ENCODE results near the gene KIF21A.

The KIF21A gene

DNA sequence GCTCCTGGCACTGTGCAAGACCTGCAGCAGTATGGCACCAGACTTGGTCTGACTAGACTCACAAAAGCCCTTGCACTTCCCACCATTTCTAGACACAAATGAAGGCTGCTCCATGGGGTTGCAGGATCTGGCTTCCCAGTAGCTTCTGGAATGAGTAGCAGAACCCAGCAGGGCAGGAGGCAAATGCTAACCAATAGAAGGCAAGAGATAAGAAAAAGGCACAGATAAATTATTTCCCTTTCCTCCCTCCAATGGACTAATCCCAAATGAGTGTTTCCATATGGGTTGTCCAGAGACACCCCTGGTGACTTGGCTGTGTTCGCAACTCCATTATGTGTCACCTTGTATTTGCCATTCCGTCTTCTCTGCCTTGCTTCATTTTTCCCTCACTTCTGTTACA lies 49.7 kb downstream of the KIF21A start:
- no peaks in the 10 kb centered on the region for H3K4me1 ChIP-seq (ENCODE audit: control insufficient read depth, insufficient read depth, low read length, poor library complexity, severe bottlenecking)
- no peak overlapping the region for H3K4me3 ChIP-seq (ENCODE audit: insufficient read depth, low read depth, low read length, poor library complexity, severe bottlenecking)
- no peaks in the 10 kb centered on the region for H3K36me3 ChIP-seq (ENCODE audit: control insufficient read depth, insufficient read depth, low read length)
- no peak for DNase-seq
- no peak overlapping the region for H3K27ac ChIP-seq (ENCODE audit: insufficient read depth, low read length, poor library complexity, severe bottlenecking)
- no peaks in the 10 kb centered on the region for H3K27me3 ChIP-seq (replicated peaks; ENCODE audit: control insufficient read depth, insufficient read depth, low read length, poor library complexity, severe bottlenecking)
- no peaks in the 10 kb centered on the region for H3K9me3 ChIP-seq (ENCODE audit: control insufficient read depth, low read length)

DNA sequence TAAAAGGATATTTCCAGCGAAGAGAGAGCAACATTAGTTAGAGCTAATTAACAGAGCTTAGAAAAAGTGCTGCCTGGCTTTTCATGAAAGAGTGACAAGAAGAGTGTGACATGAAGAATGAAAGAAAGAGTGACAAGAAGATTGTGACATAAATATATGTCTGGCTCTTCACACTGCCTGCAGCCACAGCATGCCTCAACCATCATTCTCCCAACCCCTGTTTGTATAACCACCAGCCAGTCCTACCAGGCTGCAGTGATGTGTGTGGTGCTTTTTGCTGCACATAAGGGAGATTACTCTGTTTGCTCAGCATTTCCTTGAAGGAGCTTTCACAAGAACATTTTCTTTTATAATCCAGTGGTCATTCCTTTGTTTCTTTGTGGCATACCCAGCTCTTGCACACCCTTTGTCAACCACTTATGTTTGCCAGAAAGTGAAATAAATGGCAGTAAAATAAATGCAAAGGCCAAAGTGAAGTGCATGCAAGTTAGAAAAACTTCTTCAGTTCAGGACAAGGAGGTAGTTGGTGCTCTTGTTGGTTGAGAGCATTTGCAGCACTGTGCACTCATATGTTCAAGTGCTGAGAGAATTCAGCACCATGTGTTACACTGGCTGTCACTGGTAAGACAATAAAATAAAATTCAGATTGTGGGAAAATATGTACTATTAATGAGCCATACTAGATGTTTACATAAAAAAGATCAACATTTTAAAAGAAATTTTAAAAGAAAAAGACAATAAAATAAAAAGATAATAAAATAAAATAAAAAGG lies 50.6 kb downstream of the KIF21A start:
- Histone ChIP-seq H3K27me3 (replicated peaks; ENCODE audit: control insufficient read depth, insufficient read depth, low read length, poor library complexity, severe bottlenecking) (no peaks in the 10 kb centered on the region), H3K4me3 (ENCODE audit: insufficient read depth, low read depth, low read length, poor library complexity, severe bottlenecking) (no peak overlapping the region), H3K4me1 (ENCODE audit: control insufficient read depth, insufficient read depth, low read length, poor library complexity, severe bottlenecking) (no peaks in the 10 kb centered on the region), H3K27ac (ENCODE audit: insufficient read depth, low read length, poor library complexity, severe bottlenecking) (no peak overlapping the region), H3K36me3 (ENCODE audit: control insufficient read depth, insufficient read depth, low read length) (no peaks in the 10 kb centered on the region), H3K9me3 (ENCODE audit: control insufficient read depth, low read length) (no peaks in the 10 kb centered on the region)
- no peak for DNase-seq

DNA sequence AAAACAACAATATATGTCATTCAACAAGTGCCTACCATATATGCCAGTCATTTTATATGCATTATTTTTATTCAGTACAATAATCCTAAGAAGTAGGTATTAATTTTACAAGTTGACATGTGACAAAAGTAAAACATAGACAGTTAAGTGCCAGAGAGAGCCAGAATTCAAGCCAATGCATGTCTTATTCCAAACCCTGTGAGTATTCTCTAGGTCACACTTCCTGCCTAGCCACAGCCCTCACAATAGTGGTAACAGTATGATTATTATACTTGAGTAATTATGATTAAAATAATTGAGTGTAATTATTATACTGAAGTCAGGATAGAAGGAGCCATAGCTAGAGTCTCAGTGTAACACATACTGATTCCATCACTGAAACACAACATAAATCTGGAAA lies 52.2 kb downstream of the KIF21A start:
- Histone ChIP-seq H3K36me3 (ENCODE audit: control insufficient read depth, insufficient read depth, low read length) (no peaks in the 10 kb centered on the region), H3K4me3 (ENCODE audit: insufficient read depth, low read depth, low read length, poor library complexity, severe bottlenecking) (no peak overlapping the region), H3K9me3 (ENCODE audit: control insufficient read depth, low read length) (no peaks in the 10 kb centered on the region), H3K27me3 (replicated peaks; ENCODE audit: control insufficient read depth, insufficient read depth, low read length, poor library complexity, severe bottlenecking) (no peaks in the 10 kb centered on the region), H3K27ac (ENCODE audit: insufficient read depth, low read length, poor library complexity, severe bottlenecking) (no peak overlapping the region), H3K4me1 (ENCODE audit: control insufficient read depth, insufficient read depth, low read length, poor library complexity, severe bottlenecking) (no peaks in the 10 kb centered on the region)
- DNase-seq: no peak

DNA sequence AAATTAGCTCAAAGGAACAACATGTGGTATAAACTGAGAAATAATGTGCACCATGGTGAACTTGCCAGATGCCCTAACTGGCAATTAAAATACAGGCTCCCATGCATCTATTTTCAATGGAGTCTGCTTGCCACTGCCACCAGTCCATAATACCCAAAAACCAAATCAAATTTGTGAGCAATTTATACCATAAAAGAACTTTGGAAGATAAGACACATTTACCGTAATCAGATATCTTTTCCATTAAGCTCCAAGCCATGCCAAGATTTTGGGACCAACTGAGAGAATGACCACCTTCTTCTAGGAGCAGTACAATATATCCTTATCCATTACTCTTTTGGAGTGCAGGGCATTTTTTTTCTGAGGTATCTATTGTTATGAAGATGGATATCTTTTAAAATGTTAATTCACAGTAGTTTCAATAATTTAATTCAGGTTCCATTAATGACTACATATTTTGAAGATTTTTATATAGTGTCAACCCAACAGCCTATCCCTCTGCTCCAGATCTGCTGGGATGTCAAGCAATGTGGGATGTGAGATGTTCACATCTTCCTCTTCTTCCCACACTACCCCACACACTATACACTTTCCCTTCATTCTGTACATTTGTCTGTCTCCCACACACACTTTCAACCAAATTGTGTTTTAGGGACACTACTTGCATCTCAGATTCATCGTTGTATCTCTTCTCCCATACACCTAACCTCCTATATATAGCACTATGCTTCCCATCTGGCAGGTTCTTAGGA lies 53.3 kb downstream of the KIF21A start:
- DNase-seq: no peak
- Histone ChIP-seq H3K27ac (ENCODE audit: insufficient read depth, low read length, poor library complexity, severe bottlenecking) (no peak overlapping the region), H3K9me3 (ENCODE audit: control insufficient read depth, low read length) (no peaks in the 10 kb centered on the region), H3K4me1 (ENCODE audit: control insufficient read depth, insufficient read depth, low read length, poor library complexity, severe bottlenecking) (no peaks in the 10 kb centered on the region), H3K36me3 (ENCODE audit: control insufficient read depth, insufficient read depth, low read length) (no peaks in the 10 kb centered on the region), H3K4me3 (ENCODE audit: insufficient read depth, low read depth, low read length, poor library complexity, severe bottlenecking) (no peak overlapping the region), H3K27me3 (replicated peaks; ENCODE audit: control insufficient read depth, insufficient read depth, low read length, poor library complexity, severe bottlenecking) (no peaks in the 10 kb centered on the region)

DNA sequence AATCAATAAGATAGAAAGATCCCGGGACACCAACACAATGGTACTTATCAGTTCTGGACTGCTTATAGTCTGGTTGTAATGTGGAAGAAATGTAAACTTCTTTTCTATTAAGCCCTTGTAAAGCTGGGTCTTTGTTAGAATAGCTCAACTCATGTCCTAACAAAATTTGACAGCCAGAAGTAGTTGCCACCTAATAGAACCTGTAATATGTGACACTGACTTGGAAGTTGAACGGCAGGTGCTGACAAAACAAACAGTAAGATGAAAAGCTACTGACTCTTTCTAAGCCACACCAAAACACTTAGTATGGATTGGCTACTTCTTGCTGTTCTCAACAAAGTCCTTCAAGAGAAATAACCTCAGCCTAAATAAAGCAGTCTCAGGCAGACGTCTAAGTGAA lies 56.6 kb downstream of the KIF21A start:
- Histone ChIP-seq H3K9me3 (ENCODE audit: control insufficient read depth, low read length) (no peaks in the 10 kb centered on the region), H3K27ac (ENCODE audit: insufficient read depth, low read length, poor library complexity, severe bottlenecking) (no peak overlapping the region), H3K36me3 (ENCODE audit: control insufficient read depth, insufficient read depth, low read length) (no peaks in the 10 kb centered on the region), H3K27me3 (replicated peaks; ENCODE audit: control insufficient read depth, insufficient read depth, low read length, poor library complexity, severe bottlenecking) (no peaks in the 10 kb centered on the region), H3K4me1 (ENCODE audit: control insufficient read depth, insufficient read depth, low read length, poor library complexity, severe bottlenecking) (no peaks in the 10 kb centered on the region), H3K4me3 (ENCODE audit: insufficient read depth, low read depth, low read length, poor library complexity, severe bottlenecking) (no peak overlapping the region)
- no peak for DNase-seq

DNA sequence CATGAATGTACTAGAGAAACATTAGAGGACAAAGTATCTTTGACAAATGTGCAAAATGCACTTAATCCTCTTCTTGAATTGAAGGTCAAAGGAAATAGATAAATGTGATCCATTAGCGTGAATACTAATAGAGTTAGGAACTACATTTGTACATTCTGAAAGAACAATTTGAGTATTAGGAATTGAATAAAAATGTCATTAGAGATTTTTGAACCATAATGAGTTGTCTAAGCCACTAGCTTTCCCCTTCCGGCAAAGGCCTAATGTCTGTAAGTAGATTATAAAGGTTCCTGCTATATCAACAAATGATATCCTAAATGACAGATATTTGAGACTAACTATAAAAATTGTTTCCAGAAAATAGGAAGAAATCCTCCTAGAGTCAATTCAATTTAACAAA lies 59.8 kb downstream of the KIF21A start:
- no peaks in the 10 kb centered on the region for H3K27me3 ChIP-seq (replicated peaks; ENCODE audit: control insufficient read depth, insufficient read depth, low read length, poor library complexity, severe bottlenecking)
- no peak overlapping the region for H3K27ac ChIP-seq (ENCODE audit: insufficient read depth, low read length, poor library complexity, severe bottlenecking)
- no peaks in the 10 kb centered on the region for H3K9me3 ChIP-seq (ENCODE audit: control insufficient read depth, low read length)
- DNase-seq: no peak
- no peaks in the 10 kb centered on the region for H3K36me3 ChIP-seq (ENCODE audit: control insufficient read depth, insufficient read depth, low read length)
- H3K4me3 ChIP-seq (ENCODE audit: insufficient read depth, low read depth, low read length, poor library complexity, severe bottlenecking): no peak overlapping the region
- H3K4me1 ChIP-seq (ENCODE audit: control insufficient read depth, insufficient read depth, low read length, poor library complexity, severe bottlenecking): no peaks in the 10 kb centered on the region

DNA sequence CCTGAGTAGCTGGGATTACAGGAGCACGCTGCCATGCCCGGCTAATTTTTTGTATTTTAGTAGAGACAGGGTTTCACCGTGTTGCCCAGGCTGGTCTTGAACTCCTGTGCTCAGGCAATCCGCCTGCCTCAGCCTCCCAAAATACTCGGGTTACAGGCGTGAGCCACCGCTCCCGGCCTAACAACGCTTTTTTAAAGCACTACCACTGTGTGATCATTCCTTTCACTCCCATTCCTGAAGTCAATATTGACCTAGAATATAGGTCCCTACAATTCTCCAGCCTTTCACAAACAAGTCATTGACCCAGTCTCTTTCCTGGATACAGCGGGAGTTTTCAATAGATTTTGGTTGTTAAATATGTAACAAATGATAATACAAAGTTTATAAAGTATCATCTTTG lies 62.8 kb downstream of the KIF21A start:
- no peaks in the 10 kb centered on the region for H3K9me3 ChIP-seq (ENCODE audit: control insufficient read depth, low read length)
- H3K36me3 ChIP-seq (ENCODE audit: control insufficient read depth, insufficient read depth, low read length): no peaks in the 10 kb centered on the region
- DNase-seq: no peak
- H3K4me3 ChIP-seq (ENCODE audit: insufficient read depth, low read depth, low read length, poor library complexity, severe bottlenecking): no peak overlapping the region
- H3K27ac ChIP-seq (ENCODE audit: insufficient read depth, low read length, poor library complexity, severe bottlenecking): no peak overlapping the region
- H3K4me1 ChIP-seq (ENCODE audit: control insufficient read depth, insufficient read depth, low read length, poor library complexity, severe bottlenecking): no peaks in the 10 kb centered on the region
- H3K27me3 ChIP-seq (replicated peaks; ENCODE audit: control insufficient read depth, insufficient read depth, low read length, poor library complexity, severe bottlenecking): no peaks in the 10 kb centered on the region

DNA sequence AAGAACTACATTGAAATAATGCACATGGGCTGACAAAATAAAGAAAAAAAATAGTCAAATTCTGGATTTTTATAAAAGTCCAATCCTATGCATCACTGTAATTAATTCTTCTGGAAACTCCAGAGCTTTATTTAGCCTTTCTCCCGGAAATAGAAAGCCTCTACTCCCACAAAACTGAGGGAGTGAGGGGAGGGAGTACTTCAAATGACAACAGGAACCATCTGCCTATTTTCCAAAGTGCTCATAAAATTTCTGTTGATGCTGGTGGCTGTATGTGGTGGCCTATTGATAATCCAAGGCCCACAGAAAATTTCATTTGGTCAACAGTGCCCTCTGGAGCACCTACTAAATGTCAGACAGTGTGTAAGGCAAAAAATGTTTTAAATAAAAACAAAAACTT lies 64.6 kb downstream of the KIF21A start:
- no peak for DNase-seq
- H3K9me3 ChIP-seq (ENCODE audit: control insufficient read depth, low read length): no peaks in the 10 kb centered on the region
- no peaks in the 10 kb centered on the region for H3K4me1 ChIP-seq (ENCODE audit: control insufficient read depth, insufficient read depth, low read length, poor library complexity, severe bottlenecking)
- H3K27me3 ChIP-seq (replicated peaks; ENCODE audit: control insufficient read depth, insufficient read depth, low read length, poor library complexity, severe bottlenecking): no peaks in the 10 kb centered on the region
- no peak overlapping the region for H3K4me3 ChIP-seq (ENCODE audit: insufficient read depth, low read depth, low read length, poor library complexity, severe bottlenecking)
- no peaks in the 10 kb centered on the region for H3K36me3 ChIP-seq (ENCODE audit: control insufficient read depth, insufficient read depth, low read length)
- H3K27ac ChIP-seq (ENCODE audit: insufficient read depth, low read length, poor library complexity, severe bottlenecking): no peak overlapping the region

DNA sequence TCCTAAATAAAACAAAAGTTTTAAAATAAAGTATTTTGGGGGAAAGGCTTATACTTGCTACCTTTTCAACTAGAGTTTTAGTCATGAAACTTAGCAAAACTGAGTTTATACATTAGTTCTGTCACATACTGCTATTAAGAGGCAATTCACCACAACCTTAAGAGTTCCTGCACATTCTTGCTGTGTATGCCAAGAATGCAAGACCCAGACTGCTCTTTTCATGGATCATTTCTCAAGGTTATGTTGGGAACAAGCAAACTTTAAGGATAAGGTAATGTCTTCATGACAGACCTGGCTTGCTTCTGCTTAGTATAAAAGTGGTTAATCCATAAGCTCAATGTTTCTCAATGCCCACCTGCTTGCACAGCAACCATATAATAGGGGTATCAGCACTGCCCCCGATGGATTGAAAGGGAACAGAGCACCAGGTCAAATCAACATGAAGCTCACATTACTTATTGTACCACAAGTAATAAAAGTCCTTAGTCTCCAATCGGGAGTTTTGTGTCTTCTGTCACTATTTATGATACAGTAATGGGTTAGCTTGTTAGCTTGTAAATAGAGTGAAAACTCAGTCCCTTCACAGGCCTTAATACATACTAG lies 67.6 kb downstream of the KIF21A start:
- no peak for DNase-seq
- H3K4me1 ChIP-seq (ENCODE audit: control insufficient read depth, insufficient read depth, low read length, poor library complexity, severe bottlenecking): no peaks in the 10 kb centered on the region
- H3K4me3 ChIP-seq (ENCODE audit: insufficient read depth, low read depth, low read length, poor library complexity, severe bottlenecking): no peak overlapping the region

DNA sequence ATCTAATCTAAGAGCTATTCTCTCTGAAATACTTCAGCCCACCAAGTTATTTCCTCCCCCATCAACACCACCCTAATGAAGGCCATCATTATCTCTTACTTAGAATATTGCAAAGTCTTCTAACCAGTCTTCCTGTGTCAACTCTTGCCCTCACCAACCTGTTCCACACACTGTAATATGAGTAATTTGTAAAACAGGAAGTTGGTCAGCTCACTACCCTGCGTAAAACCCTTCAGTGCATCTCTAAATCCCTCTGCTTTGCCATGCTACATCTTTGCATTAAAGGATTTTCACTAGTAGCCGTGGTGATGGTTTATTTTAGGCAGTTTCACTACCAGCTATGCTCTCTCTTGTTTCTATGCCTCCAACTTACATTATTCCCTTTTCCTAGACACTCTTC lies 70.0 kb downstream of the KIF21A start:
- H3K9me3 ChIP-seq (ENCODE audit: control insufficient read depth, low read length): no peaks in the 10 kb centered on the region
- H3K27me3 ChIP-seq (replicated peaks; ENCODE audit: control insufficient read depth, insufficient read depth, low read length, poor library complexity, severe bottlenecking): no peaks in the 10 kb centered on the region
- H3K4me1 ChIP-seq (ENCODE audit: control insufficient read depth, insufficient read depth, low read length, poor library complexity, severe bottlenecking): no peaks in the 10 kb centered on the region
- DNase-seq: no peak
- H3K36me3 ChIP-seq (ENCODE audit: control insufficient read depth, insufficient read depth, low read length): no peaks in the 10 kb centered on the region
- H3K4me3 ChIP-seq (ENCODE audit: insufficient read depth, low read depth, low read length, poor library complexity, severe bottlenecking): no peak overlapping the region
- H3K27ac ChIP-seq (ENCODE audit: insufficient read depth, low read length, poor library complexity, severe bottlenecking): no peak overlapping the region

More for the DNA sequence above, 67.6 kb downstream of the KIF21A start:
- H3K9me3 ChIP-seq (ENCODE audit: control insufficient read depth, low read length): no peaks in the 10 kb centered on the region
- H3K27me3 ChIP-seq (replicated peaks; ENCODE audit: control insufficient read depth, insufficient read depth, low read length, poor library complexity, severe bottlenecking): no peaks in the 10 kb centered on the region
- H3K27ac ChIP-seq (ENCODE audit: insufficient read depth, low read length, poor library complexity, severe bottlenecking): no peak overlapping the region
- H3K36me3 ChIP-seq (ENCODE audit: control insufficient read depth, insufficient read depth, low read length): no peaks in the 10 kb centered on the region
